T-helper 22 cell (primary cell): ENCODE results near the gene DDX39B.
A peak's percentile ranks its signal among the peaks of the same experiment; 100 is the strongest.

Source experiments
- DNase-seq: peaks from one replicate; pipeline ENCODE4 v3.0.0-alpha.2; 2020; ENCODE audit warnings: low read depth

DDX39B gene

GRCh38 chr6:31547727-31548543 is 6.1 kb upstream of the DDX39B start:
- DNase-seq, result no peak

- DNase-seq, result peak; percentile 87
These were observed 5.3 kb upstream of the DDX39B start, which contains the start of gene NFKBIL1 for GRCh38 chr6:31546958-31547726. NFKBIL1 (plus strand) TSS chr6:31547608; CDS start chr6:31547695, 87 bp downstream.

GRCh38 chr6:31546339-31546957 is 4.6 kb upstream of the DDX39B start, which contains the start of gene ATP6V1G2:
ATP6V1G2 (minus strand) TSS chr6:31546608; CDS start chr6:31546559, 49 bp downstream.
- DNase-seq, result peak; percentile 70

- DNase-seq, result no peak
These were observed 3.5 kb upstream of the DDX39B start for GRCh38 chr6:31545291-31545690.

GRCh38 chr6:31544676-31545075 is 2.9 kb upstream of the DDX39B start:
- no peak for DNase-seq

- no peak for DNase-seq
These were observed 1.8 kb upstream of the DDX39B start for GRCh38 chr6:31543639-31544038.

- DNase-seq, result peak; percentile 63
These were observed 645 bp downstream of the DDX39B start for GRCh38 chr6:31541059-31541657.

- no peak for DNase-seq
These were observed 1.2 kb downstream of the DDX39B start for GRCh38 chr6:31540640-31541039.

- DNase-seq, result no peak
These were observed 2.9 kb downstream of the DDX39B start for GRCh38 chr6:31538805-31539400.

GRCh38 chr6:31535538-31536324 is 6.1 kb downstream of the DDX39B start:
- DNase-seq, result no peak

- no peak for DNase-seq
These were observed 7.2 kb downstream of the DDX39B start for GRCh38 chr6:31534521-31535040.

- no peak for DNase-seq
These were observed 7.8 kb downstream of the DDX39B start for GRCh38 chr6:31534011-31534410.

GRCh38 chr6:31533455-31533841 is 8.4 kb downstream of the DDX39B start:
- no peak for DNase-seq

- DNase-seq, result no peak
These were observed 9.0 kb downstream of the DDX39B start for GRCh38 chr6:31532644-31533454.

GRCh38 chr6:31531771-31532643 is 9.8 kb downstream of the DDX39B start:
- no peak for DNase-seq

- DNase-seq, result no peak
These were observed 10.6 kb downstream of the DDX39B start for GRCh38 chr6:31531162-31531561.

GRCh38 chr6:31530659-31531058 is 11.1 kb downstream of the DDX39B start:
- no peak for DNase-seq

- DNase-seq, result no peak
These were observed 12.3 kb downstream of the DDX39B start for GRCh38 chr6:31529329-31530150.
